Stimulated activated CD4-positive, alpha-beta T cell treated with anti-CD3 and anti-CD28 coated beads, Interleukin-2, amount 100 ng/mL, for 48 hours (primary cell): ENCODE results near the gene SMARCA4.
"Not testable (repeated sequence)": the region's sequence is repeated elsewhere in the genome, so short reads cannot be mapped to it uniquely, and the experiment has no call there.

ENCODE experiments used
- DNase-seq, 2 donors: peaks; one replicate each; pipeline ENCODE4 v3.0.0-alpha.2; 2020

Gene SMARCA4

DNA sequence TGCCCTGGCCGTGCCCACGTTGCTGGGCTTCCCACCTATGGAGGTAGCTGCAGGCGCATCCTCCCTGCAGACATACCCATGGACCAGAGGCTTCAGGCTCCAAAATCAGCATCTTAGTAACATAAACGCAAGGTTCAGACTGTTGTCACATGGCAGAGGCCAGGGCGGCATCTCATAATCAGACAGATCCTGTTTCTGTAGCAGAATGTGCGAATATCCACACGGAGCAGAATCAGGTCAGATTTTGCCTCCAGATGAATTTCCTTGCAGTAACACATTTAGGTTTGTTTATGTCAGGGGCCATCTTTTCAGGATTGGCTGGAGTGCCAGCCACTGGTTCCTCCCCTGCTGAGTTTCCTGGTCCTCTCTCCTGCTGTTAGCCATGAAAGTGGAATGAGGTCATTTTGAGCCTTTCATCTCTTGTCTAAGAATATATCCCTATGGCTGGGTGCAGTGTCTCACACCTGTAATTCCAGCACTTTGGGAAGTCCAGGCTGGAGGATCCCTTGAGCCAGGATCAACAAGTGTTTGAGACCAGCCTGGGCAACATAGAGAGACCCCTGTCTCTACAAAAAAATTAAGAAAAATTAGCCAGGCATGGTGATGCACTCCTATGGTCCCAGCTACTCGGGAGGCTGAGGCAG is 20.5 kb downstream of the SMARCA4 start:
- no peak for DNase-seq

DNA sequence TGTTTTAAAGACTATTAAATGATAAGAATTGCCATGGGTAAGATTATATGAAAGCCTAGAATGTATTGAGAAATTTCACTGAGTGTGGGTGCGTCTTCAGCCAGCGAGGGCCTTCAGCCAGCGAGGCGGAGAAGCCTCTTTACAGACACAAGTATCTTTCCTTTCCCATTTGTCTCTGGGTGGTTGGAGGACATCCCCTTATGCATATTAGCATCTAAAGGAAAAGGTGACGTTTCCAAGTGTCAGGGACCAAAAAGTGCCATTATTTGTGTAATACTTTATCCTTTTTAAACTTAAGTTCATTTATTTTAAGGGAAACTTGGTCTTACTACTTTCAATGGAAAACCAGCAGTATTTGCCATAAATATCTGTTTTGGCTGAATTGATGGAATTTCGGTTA is 22.2 kb downstream of the SMARCA4 start:
- DNase-seq: no peak

DNA sequence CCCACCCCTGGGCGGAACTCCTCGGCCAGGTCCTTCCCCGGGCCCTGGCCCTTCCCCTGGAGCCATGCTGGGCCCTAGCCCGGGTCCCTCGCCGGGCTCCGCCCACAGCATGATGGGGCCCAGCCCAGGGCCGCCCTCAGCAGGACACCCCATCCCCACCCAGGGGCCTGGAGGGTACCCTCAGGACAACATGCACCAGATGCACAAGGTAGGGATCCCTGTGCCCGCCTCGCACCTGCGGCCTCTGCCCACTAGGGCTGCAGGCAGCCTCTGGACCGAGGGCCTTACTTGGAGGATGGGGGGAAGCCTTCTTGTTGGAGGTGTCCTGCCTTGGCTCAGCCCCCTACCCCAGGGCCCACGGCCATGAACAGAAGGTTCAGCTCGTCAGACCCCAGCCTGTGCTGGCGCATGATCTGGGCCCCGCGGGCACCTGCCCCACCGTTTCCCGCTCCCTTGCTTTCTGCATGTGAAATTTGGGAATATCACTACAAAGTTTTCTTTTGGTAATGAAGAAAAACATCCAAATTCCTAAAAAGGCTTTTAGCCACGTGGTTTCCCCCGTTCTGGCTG is 23.4 kb downstream of the SMARCA4 start:
- no peak for DNase-seq

DNA sequence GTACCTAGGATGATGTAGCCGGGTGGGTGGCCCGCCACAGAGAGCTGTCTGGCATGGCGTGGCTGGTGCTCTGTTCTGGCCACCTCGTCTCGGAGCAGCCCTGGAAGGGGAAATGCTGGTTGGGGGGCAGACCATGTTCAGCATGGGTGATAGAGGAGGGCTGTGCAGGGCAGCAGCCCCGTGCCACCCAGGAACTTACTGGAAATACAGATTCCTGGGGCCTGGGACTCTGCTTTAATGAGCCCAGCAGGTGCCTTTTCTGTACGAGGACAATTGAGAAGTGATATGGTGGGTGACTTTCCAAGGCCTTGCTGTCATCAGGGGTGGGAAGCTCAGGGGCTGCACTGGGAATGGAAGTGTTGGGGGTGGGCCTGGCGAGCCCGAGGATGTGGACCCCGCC is 24.7 kb downstream of the SMARCA4 start:
- no peak for DNase-seq

DNA sequence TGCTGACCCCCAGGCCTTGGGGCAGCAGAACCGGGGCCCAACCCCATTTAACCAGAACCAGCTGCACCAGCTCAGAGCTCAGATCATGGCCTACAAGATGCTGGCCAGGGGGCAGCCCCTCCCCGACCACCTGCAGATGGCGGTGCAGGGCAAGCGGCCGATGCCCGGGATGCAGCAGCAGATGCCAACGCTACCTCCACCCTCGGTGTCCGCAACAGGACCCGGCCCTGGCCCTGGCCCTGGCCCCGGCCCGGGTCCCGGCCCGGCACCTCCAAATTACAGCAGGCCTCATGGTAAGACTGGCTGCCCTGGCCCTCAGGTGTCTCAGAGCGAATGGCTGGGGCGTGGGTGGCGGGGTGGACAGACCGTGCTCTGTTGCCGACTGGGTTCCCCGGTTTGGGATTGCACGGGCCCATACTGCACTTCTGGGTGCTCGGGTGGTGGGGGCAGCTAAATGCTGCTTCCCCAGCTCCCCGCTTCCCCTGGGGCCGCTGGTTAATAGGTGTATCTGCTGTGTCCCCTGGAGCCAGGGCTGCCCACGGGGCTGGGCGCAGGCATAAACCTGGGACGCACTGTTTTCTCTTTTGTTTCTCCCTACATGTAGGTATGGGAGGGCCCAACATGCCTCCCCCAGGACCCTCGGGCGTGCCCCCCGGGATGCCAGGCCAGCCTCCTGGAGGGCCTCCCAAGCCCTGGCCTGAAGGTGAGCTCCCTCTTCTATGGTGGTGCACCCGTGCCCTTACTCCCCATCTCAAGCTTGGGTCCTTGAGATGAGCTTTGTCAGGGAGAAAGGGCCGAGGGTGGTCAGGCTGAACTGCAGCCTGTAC is 25.7 kb downstream of the SMARCA4 start:
- no peak for DNase-seq

DNA sequence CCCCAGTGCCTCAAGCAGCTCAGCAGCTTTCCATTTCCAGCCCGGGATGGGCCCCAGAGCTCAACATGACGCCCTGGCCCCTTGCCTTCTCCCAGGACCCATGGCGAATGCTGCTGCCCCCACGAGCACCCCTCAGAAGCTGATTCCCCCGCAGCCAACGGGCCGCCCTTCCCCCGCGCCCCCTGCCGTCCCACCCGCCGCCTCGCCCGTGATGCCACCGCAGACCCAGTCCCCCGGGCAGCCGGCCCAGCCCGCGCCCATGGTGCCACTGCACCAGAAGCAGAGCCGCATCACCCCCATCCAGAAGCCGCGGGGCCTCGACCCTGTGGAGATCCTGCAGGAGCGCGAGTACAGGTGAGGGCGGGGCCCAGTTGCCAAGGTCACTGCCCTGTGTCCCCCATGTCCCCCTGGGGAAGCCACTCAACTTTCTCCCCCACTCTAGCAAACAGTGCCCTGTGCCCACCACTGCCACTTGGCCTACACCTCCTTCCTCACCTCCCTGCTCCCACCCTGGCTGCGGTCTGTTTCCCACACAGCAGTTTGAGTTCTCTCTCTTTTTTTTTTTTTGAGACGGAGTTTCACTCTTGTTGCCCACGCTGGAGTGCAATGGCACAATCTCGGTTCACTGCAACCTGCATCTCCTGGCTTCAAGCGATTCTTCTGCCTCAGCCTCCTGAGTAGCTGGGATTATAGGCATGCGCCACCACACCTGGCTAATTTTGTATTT is 26.9 kb downstream of the SMARCA4 start:
- DNase-seq: no peak

DNA sequence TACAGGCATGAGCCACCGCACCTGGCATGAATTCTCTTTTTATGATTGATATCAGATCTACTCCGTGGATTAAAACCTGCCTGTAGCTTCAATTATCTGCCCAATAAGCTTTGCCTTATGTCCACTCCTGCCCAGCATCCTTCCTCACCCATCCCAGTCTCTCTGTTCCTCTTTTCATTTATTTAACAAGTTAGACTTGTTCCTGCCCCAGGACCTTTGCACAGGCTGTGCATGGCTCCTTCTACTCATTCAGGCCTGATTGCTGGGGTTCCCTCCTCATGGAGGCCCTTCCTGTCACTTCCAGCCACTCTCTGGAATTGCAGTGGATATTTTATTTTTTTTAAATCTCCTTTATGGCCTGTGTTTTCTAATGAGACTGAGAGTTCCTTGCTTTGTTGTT is 27.6 kb downstream of the SMARCA4 start:
- DNase-seq: no peak

DNA sequence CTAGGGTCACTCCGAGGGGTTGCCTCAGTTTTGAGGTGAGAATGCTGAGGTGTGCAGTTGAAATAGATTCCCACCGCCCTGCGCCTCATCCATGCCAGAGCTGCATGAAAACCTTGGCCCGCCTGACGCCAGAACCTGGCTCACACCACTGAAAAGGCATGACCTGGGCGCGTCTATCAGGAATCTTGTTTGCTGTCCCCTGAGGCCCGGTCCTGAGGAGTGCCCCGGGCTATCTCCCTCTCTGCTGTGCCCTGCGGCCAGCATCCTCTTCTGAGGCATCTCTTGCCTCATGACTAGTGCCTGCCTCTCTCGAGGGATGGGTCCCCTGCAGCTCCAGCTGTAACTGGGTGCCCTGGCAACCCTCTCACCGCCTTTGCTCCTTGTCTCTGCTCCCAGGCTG is 28.1 kb downstream of the SMARCA4 start:
- no peak for DNase-seq

DNA sequence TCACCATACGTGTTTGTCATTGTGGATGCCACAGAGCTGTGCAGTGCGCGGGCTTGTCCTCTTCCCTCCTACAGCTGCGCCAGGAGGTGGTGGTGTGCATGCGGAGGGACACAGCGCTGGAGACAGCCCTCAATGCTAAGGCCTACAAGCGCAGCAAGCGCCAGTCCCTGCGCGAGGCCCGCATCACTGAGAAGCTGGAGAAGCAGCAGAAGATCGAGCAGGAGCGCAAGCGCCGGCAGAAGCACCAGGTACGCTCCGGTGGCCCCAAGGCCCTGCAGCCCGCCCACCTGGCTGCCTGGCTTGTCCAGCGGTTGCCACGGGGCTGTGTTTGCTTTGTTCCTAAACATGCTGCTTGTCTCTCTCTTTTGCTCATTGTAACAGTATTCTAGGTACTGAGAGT is 30.2 kb downstream of the SMARCA4 start:
- DNase-seq: no peak

DNA sequence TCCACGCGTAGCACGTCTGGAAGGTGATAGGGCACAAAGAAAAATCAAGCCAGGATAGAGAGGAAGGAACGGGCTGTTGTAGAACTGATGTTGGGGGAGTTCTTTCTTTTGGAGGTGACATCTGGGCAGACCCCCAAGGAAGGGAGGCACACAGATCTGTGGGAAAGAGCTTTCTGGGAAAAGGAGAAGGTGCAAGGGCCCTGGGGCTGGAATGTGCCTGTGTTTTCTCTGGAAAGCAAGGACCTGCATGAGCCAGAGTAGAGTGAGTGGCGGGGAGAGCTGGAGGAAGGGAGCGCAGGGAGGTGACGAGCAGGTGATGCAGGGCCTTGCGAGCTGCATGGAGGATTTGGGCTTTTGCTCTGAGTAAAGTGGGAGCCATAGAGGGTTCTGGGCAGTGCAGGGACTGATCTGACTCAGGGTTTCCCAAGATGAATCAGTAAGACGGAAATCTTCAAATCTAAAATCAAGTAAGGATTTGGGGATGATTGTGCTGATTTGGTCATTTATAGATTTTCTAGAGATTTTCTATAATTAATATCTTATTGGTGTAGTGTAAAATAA is 30.8 kb downstream of the SMARCA4 start:
- no peak for DNase-seq

DNA sequence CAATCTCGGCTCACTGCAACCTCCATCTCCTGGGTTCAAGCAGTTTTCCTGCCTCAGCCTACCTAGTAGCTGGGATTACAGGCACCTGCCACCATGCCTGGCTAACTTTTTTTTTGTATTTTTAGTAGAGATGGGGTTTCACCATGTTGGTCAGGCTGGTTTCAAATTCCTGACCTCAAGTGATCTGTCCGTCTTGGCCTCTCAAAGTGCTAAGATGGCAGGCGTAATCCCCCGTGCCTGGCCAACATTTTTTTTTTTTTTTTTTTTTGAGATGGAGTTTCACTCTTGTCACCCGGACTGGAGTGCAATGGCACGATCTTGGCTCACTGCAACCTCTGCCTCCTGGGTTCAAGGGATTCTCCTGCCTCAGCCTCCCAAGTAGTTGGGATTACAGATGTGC is 31.3 kb downstream of the SMARCA4 start:
- not testable (repeated sequence) for DNase-seq

DNA sequence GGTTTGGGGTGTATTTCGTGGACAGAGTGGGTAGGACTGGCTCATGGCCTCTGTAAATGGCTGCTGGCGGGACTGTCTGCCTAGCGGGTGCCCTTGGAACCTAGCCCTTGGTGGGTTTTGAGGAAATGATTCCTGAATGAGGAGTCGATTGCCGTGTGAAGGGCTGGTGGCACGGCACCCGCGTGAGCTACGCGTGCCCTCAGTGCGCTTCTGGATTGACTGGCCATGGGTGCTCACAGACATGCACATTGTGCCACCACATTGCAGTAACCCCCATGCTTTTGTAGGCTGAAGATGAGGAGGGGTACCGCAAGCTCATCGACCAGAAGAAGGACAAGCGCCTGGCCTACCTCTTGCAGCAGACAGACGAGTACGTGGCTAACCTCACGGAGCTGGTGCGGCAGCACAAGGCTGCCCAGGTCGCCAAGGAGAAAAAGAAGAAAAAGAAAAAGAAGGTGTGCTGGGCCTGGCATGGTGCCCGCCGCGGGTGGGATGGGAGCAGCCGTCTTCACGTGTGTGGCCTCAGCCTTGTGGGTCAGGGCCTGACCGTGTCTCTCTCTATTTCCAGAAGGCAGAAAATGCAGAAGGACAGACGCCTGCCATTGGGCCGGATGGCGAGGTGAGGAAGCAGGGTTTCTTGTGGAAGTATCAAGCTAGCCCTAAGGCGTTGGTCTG is 35.2 kb downstream of the SMARCA4 start:
- no peak for DNase-seq

DNA sequence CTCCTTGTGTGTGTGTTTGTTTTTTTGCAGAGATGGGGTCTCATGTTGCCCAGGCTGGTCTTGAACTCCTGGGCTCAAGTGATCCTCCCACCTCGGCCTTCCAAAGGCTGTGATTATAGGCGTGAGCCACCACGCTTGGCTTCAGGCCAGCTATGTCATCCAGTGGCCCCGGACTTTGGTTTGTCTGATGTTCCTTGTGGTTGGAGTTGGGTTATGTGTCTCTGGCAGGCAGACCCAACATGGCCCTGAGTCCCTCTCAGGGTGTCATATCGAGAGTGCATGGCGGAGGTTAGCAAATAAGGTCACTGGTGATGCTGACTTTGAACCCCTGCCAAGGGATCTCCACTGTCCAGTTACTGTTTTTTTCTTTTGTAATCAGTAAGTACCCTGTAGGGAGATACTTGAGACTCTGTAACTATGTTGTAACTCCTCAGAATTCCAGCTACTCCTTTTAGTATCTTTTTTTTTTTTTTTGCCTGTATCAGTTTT is 37.3 kb downstream of the SMARCA4 start:
- DNase-seq: no peak

DNA sequence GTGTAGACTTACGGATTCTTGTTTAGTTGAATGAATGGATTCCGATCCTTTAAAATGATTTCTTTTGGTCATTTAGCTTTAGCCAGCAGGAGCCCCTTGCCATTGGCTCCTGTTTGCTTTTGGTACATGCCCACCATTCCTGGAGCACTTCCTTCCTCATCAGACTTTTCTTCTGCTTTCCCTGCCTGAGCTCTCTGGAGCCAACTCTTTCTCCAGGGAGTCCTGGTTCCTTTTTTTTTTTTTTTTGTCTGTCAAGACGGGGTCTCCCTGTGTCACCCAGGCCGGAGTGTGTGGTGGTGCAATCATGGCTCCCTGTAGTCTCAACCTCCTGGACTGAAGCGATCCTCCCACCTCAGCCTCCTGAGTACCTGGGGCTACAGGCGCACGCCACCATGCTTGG is 37.8 kb downstream of the SMARCA4 start:
- DNase-seq: no peak

DNA sequence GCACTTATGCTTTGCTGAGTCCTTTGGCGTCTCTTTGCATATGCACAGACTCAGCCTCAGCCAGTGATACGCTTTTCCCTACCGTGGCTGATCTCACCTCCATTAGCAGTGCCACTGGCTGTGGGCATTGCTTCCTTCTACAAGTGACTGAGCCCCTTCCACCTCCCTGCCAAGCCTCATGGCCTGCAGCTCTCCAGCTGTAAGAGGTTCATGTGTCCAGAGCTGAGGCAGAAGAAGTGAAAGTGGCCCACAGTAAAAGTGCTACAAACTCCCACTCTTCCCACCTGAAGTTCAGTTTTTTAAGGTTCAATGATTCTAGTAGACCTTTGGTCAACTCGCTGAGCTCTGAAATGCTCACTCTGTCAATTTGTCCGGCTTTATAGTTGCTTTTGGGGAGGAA is 44.7 kb downstream of the SMARCA4 start:
- DNase-seq: no peak

DNA sequence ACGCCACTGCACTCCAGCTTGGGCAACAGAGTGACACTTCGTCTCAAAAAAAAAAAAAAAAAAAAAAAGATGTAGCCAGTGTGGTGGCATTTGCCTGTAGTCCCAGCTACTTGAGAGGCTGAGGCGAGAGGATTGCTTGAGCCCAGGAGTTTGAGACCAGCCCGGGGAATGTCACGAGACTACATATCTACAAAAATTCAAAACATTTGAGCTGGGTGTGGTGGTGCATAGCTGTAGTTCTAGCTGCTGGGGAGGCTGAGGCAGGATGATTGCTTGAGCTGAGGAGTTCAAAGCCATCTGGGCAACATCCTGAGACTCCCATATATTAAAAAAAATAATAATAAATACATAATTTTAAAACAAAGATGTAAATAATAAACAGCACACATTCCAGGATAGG is 46.6 kb downstream of the SMARCA4 start:
- no peak for DNase-seq

DNA sequence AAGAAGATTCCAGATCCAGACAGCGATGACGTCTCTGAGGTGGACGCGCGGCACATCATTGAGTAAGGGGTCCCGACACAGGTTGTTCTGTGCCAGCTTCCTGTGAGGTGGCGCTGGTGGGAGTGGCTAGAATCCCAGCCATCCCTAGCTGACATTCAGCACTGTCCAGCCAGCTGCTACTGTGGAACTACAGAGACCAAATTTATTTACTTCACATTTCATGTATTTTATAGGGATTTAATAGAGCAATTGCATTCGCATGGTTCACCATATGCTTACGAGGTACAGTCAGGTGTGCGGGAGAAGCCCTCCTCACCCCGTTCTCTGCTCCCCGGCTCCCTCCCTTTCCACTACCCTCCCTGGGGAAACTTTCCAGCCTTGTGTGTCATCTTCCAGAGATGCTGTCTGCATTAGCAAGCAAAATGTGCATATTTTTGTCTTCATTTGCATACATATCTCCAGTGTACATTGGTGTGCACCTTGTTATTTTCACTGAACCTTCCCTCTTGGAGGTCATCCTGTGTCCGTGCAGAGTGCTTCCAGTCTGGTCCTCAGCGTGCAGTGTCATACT is 47.2 kb downstream of the SMARCA4 start:
- no peak for DNase-seq

DNA sequence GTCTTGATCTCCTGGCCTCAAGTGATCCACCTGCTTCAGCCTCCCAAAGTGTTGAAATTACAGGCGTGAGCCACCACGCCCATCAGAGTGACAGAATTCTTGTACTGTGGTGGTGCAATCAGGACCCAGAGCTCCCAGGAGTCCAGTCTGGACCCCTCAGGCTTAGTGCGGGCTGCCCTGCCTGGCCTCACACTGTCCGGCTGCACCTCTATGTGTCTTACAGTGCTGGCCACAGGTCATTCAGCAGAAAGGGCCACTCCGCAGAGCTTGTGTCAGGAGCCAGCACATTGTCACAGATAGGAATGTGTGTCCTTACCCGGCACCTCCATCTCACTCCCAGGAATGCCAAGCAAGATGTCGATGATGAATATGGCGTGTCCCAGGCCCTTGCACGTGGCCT is 49.2 kb downstream of the SMARCA4 start:
- no peak for DNase-seq

DNA sequence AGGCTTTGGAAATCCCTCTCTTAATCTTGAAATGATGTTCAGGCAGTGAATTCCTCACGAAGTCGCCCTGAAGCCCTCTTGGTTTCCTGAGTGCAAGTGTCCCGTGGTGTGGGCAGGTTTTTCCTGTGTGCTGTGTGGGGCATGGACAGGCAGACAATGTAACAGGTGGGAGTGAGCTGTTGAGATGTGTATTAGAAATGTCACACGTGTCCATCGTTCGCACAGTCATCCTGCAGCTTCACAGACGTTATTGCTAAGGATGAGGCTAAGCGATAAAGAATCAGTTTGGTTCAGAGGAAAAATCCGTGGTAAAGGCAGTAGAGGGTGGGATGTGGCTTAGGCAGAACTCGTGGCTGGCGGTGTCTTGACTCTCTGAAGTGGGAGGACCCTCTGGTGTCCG is 51.7 kb downstream of the SMARCA4 start:
- no peak for DNase-seq

DNA sequence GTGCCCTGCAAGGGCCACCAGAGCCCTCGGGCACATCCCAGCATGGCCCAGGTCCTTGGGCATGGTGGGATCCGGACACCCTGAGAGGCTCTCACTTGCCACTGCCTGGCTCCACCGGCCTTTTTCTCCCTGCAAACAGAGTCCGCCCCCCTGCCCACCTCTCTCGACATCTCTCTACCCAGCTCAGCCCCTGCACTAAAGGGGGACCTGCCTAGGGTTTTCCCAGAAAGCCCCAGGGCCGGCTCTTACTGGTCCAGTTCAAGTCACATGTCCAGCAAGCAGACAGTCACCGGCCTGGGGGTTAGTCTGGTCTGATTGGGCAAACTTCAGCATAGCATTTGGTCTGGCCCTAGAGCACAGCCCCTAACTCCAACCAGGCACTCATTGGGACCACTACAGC is 52.9 kb downstream of the SMARCA4 start:
- no peak for DNase-seq

DNA sequence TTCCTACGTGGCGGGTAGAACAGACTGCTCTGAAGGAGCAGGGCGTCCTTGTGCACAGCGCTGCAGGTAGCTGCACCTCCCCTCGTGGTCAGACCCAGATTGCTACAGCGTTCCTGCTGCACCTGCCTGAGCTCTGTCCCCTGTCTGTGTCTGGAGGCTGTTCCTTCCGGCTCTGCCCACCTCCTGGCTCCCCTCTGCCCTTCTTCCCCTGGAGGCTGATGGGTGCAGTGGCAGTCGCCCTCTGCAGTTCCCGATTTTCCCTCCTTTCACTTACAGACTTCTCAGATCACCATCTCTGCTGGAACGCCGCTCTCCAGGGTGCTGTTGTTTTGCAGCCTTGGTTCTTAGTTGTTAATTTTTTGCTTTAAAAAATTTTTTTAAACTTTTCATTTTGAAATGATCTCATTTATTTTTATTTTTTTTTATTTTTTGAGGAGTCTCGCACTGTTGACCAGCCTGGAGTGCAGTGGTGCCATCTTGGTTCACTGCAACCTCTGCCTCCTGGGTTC is 53.6 kb downstream of the SMARCA4 start:
- DNase-seq: no peak

DNA sequence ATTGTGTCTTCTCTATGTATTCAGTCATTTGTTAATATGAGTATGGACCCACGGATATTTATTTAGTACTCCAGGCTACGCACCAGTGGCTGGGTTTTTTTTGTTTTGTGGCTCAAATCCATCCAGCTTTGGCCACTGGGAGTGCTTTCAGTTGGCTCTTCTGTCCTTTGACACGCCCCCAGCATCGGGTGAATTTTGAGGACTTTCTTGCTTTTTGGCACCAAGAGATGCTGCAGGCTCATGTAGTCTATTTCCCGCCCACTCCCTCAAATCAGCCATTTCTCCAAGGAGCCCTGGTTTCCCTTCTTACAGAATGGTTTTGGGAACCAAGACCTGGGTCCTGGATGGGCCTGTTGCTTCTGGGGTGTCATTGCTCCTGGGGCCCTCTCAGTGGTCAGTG is 55.8 kb downstream of the SMARCA4 start:
- DNase-seq: no peak
